T-helper 1 cell treated with Interleukin-12 subunit alpha and Interleukin-12 subunit beta and Interleukin-4 antibody, amounts not matched to agents 30 μg/mL and 1 μg/mL, for 36 hours (primary cell): ENCODE data around the gene PCGF5.
"Not testable (repeated sequence)": the region's sequence is repeated elsewhere in the genome, so short reads cannot be mapped to it uniquely, and the experiment has no call there.

Experiments used
- H3K27ac Mint-ChIP-seq: one replicate; pipeline ENCODE4 v1.8.0; 2021; ENCODE audit warnings: mild to moderate bottlenecking, mixed read lengths
- H3K27me3 Mint-ChIP-seq: one replicate; pipeline ENCODE4 v1.8.0; 2021; ENCODE audit warnings: low read depth, mixed read lengths
- H3K36me3 Mint-ChIP-seq: one replicate; pipeline ENCODE4 v1.8.0; 2021; ENCODE audit warnings: low read depth, mixed read lengths
- H3K4me1 Mint-ChIP-seq: one replicate; pipeline ENCODE4 v1.8.0; 2021; ENCODE audit warnings: low read depth, mixed read lengths
- H3K4me3 Mint-ChIP-seq: one replicate; pipeline ENCODE4 v1.8.0; 2021; ENCODE audit warnings: mild to moderate bottlenecking, moderate library complexity, mixed read lengths
- H3K9me3 Mint-ChIP-seq: one replicate; pipeline ENCODE4 v1.8.0; 2021; ENCODE audit warnings: mixed read lengths

PCGF5 gene

DNA sequence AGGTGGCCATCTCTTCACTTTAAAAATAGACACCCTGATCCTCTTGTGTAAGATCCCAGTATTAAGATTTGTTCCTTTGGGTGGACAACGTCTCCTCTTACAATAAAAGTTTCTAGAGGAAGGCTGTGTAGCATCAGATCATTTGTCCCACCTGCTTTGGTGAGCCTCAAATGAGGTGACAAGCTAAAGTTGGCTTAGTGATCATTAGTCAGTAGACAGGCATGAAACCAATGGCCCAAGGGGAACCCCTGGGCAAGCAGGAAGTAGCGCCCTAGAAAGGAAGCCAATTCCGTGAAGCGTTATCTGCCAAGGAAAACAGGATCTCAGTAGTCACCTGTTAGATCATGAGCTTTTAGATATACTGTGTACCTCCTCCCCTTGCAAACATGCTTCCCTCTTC lies 66.8 kb downstream of the PCGF5 start:
- Mint-ChIP-seq H3K4me1 (no peaks in the 10 kb centered on the region), H3K27me3 (no peaks in the 10 kb centered on the region), H3K36me3 (peaks cover 2% of the 10 kb centered on the region), H3K9me3 (no peaks in the 10 kb centered on the region), H3K4me3 (no peak overlapping the region), H3K27ac (no peak overlapping the region)

DNA sequence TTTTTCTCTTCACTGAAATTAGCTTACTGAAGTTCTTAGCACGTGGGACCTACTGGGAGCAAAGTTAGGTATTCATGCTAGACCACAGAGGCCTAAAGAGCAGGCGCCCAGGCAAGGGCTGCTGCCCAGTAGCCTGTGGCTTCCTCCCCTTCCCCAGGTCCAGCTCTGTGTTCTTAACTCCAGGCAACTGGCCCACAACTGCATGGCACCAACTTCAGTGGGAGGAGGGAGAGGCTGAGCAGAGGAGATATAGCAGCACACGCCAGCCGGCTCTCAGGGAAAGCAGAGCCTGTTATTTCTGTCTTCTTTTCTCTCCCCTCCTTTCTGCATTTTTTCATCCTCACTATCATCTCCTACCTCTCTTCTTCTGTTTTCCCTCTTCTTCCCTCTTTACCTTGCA lies 67.4 kb downstream of the PCGF5 start:
- Mint-ChIP-seq H3K27ac (no peak overlapping the region), H3K27me3 (no peaks in the 10 kb centered on the region), H3K4me3 (no peak overlapping the region), H3K4me1 (no peaks in the 10 kb centered on the region), H3K9me3 (no peaks in the 10 kb centered on the region), H3K36me3 (no peaks in the 10 kb centered on the region)

DNA sequence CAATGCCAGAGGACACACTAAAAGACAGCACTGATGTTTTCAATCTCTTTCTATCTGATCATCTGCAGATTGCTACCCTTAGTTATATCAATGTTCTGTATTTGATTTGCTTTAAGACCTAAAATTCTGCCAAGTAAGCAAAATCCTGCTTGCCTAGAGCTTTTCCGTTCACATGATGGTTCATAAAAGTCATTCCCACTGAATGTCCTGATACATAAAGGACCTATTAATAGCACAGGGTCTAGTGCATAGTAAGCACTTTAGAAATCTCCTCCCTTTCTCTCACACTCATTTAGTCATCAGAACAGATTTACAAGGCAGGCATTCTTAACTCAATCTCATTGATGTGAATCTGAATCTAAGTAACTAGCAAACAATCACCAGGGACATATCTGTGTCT lies 68.8 kb downstream of the PCGF5 start:
- Mint-ChIP-seq H3K27me3 (peaks cover 2% of the 10 kb centered on the region), H3K9me3 (no peaks in the 10 kb centered on the region), H3K4me3 (no peak overlapping the region), H3K36me3 (no peaks in the 10 kb centered on the region), H3K4me1 (no peaks in the 10 kb centered on the region), H3K27ac (no peak overlapping the region)

DNA sequence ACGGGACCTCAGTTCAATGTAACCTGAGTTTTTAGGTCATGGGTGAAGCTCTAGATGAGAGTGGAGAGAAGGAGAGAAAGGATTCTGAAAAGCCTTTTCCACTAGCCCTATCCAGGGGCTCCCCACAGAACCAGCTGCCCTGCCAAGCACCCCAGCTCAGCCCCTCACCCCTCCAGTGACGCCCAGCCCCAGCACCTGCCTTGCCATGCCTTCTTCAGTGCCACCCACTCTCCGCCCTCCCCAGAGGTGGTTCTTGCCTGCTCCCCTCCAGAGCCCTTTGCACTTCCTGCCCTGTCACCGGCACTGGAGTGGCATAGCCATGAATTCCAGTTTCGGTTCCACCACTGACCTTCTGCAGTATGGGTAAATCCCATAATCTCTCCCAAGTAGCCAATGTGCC lies 70.1 kb downstream of the PCGF5 start:
- Mint-ChIP-seq H3K27ac (no peak overlapping the region), H3K9me3 (no peaks in the 10 kb centered on the region), H3K4me1 (no peaks in the 10 kb centered on the region), H3K4me3 (no peak overlapping the region), H3K27me3 (peaks cover 10% of the 10 kb centered on the region), H3K36me3 (no peaks in the 10 kb centered on the region)

DNA sequence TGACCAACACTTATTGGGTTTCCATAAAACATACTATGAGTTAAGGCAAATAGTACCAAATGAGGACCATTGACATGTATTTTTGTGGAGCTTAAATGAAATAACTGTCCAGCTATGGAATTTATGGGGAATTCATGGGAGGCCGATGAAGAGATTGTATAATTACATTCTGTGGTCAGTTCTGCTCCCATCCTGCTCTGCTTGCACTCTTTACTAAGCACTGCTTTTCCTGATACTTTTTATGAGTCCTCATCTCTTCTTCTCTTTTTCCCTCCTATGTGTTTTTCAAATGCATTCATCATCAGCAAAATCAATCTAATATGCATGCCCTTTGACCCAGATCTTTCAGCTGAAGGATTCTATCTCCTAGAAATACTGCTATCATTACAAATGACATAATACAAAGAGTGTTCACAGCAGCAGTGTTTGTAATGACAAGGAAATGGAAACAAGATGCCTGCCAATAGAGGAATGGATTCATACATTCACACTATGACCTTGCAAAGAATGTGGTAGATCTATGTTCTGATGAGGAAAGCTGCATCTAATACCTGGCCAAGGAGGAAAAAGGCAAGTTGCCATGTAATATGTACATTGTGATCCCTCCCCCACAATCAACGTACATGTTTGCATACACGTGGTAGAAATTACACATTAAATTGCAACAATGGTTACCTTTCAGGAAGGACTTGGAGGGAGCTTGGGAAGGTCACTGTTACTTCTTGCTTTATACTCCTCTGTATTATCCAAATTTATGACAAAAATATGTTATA lies 73.9 kb downstream of the PCGF5 start:
- H3K36me3 Mint-ChIP-seq, result no peaks in the 10 kb centered on the region
- no peak overlapping the region for H3K27ac Mint-ChIP-seq
- peaks cover 17% of the 10 kb centered on the region for H3K27me3 Mint-ChIP-seq
- H3K9me3 Mint-ChIP-seq, result no peaks in the 10 kb centered on the region
- peaks cover 9% of the 10 kb centered on the region for H3K4me1 Mint-ChIP-seq
- H3K4me3 Mint-ChIP-seq, result no peak overlapping the region

DNA sequence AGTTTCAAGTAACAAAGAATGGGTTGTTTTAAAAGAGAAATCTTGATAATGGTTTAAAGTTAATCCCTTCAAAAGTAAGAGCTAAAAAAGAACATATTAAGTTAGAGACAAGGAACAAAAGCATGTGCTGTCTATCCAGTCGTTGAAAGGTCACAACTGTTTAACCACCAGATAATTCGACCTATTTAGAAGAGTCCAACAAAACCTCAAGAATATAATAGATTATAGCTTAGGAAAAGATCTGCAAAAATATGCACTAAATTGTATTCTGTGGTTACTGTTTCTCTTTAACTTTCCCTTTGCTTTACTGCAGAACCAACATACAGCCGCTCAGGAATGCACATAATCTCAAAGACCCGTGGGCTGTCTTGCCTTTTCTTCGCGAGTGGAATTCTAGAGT lies 74.9 kb downstream of the PCGF5 start:
- Mint-ChIP-seq H3K27me3 (peaks cover 17% of the 10 kb centered on the region), H3K4me3 (no peak overlapping the region), H3K4me1 (peaks cover 9% of the 10 kb centered on the region), H3K9me3 (no peaks in the 10 kb centered on the region), H3K36me3 (no peaks in the 10 kb centered on the region), H3K27ac (no peak overlapping the region)

DNA sequence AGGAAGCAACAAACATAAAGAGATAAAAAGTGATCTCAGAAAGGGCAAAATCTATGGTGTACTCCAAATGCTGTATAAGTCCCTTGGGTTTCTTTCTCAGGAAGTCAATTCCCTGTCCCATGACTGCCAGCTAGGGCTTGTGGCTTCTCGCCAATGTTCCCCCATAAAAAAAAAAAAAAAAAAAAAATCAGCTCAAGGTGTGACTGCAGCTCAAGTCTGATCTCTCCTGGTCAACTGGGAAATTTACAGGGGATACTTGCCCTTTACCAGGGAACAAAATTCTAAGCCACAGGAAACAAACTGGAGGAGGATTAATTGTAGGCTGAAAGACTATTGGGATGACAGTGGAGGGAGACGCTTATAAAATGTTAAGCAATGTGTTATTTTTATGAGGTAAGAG lies 76.0 kb downstream of the PCGF5 start:
- Mint-ChIP-seq H3K9me3 (no peaks in the 10 kb centered on the region), H3K4me3 (no peak overlapping the region), H3K4me1 (peaks cover 9% of the 10 kb centered on the region), H3K36me3 (no peaks in the 10 kb centered on the region), H3K27ac (no peak overlapping the region), H3K27me3 (peaks cover 17% of the 10 kb centered on the region)

DNA sequence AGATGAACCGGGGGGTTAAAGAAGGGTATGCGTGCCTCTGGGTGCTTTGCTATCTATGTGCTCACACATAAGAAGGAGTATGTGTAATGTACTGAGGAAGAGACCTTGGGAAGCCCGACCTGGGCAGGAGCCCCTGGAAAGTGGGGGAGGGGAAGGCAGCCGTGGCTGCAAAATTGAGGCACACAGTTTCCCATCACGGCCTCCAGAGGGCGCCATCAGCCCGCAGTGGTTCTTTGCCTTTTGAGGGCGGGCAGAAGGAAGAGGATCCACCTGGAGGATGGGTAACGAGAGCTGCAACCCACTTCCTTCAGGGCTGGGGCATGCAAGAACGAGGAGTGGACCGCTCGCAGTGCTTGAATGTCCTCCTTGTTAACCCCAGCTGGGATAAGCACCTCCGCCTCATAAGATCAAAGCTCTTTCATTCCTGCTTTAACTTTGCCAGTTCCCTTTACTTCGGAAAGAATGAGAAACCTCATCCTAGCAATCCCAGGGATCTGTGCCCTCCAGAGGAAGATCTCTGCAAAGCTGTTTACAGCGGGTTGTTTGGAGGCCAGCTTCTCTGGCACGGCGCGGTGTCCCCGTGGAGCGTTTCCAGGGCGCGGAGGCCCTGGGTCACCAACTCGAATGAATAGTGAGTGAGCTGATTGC lies 77.9 kb downstream of the PCGF5 start:
- Mint-ChIP-seq H3K27ac (no peak overlapping the region), H3K4me3 (peak overlapping the region; percentile 57), H3K36me3 (no peaks in the 10 kb centered on the region), H3K27me3 (peaks cover 17% of the 10 kb centered on the region), H3K4me1 (peaks cover 9% of the 10 kb centered on the region), H3K9me3 (no peaks in the 10 kb centered on the region)

DNA sequence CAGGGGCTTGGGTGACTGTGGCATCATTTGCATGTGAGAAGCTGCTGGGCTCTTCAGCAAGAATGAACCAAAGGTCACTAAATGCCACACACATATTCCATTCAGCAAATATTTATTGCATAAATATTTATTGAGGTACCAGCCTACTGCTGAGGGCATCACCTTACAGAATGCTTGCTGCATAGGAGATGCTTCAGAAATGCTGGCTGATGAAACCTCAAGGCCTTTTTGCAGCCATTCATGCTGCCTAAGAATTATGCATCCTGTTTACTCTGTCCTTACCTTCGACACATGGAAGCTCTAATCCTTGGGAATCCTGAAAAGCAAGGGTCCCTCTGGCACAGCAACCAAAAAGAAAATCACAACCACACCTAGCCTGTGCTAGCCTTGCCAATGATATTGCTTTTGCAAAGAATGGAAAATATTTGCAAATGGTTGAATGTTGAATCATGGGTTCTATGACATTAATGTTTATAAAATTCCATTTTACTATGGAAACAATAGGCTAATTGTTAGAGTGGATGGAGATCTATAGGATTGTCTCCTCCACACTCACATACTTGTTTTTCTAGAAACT lies 79.6 kb downstream of the PCGF5 start:
- Mint-ChIP-seq H3K4me1 (peaks cover 9% of the 10 kb centered on the region), H3K4me3 (no peak overlapping the region), H3K27ac (no peak overlapping the region), H3K27me3 (peaks cover 10% of the 10 kb centered on the region), H3K9me3 (no peaks in the 10 kb centered on the region), H3K36me3 (no peaks in the 10 kb centered on the region)

DNA sequence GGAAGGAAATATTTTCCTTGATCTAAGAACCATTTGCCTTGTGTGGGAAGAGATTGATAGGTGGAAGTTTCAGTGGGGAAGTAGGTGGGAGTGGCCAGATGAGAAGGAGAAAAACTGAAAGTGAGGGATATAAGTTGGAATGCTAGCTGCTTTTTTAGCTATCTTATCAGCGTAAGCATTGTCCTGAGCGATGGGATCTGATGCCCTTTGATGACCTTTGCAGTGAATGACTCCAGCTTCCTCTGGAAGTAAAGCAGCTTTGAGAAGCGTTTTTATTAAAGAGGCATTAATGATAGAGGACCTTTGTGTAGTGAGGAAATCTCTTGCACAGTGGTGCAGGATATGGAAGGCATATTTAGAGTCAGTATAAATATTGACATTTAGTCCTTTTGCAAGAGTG lies 82.5 kb downstream of the PCGF5 start:
- H3K36me3 Mint-ChIP-seq, H3K27me3 Mint-ChIP-seq, H3K27ac Mint-ChIP-seq: not testable (repeated sequence)

DNA sequence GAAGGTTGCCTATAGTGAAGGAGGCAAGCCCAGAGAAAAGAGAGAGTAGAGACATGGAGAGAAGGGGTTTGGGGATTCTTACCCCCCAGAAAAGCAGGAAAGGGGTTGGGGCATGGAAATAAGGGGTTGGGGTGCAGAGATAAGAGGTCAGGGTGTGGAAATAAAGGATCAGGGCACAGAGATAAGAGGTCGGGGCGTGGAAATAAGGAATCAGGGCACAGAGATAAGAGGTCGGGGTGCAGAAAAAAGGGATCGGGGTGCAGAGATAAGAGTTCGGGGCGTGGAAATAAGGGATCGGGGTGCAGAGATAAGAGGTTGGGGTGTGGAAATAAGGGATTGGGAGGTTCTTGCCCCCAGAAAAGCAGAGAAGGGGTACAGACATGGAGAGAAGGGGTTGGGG lies 85.5 kb downstream of the PCGF5 start:
- H3K4me3 Mint-ChIP-seq, H3K36me3 Mint-ChIP-seq, H3K27me3 Mint-ChIP-seq, H3K4me1 Mint-ChIP-seq, H3K27ac Mint-ChIP-seq, H3K9me3 Mint-ChIP-seq: not testable (repeated sequence)

More for the DNA sequence above, 82.5 kb downstream of the PCGF5 start:
- H3K4me1 Mint-ChIP-seq, H3K9me3 Mint-ChIP-seq, H3K4me3 Mint-ChIP-seq: not testable (repeated sequence)

DNA sequence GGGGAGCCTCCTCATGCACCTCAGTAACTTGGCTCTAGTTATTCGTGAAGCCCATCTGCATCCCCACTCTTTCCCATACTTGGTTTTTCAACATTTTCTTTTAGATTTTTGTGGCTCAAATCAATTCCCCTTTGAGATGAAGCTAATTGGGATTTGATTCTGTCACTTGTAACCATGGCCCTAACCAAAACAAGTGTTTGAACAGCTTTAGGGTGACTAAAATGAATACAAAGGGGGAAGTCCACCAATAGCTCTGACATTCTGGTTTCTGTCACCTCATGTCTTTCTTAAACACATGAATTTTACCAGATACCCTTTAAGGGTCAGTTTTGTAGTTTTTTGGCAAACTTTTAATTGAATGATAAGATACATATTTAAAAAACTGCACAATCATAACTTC lies 87.0 kb downstream of the PCGF5 start:
- no peaks in the 10 kb centered on the region for H3K9me3 Mint-ChIP-seq

DNA sequence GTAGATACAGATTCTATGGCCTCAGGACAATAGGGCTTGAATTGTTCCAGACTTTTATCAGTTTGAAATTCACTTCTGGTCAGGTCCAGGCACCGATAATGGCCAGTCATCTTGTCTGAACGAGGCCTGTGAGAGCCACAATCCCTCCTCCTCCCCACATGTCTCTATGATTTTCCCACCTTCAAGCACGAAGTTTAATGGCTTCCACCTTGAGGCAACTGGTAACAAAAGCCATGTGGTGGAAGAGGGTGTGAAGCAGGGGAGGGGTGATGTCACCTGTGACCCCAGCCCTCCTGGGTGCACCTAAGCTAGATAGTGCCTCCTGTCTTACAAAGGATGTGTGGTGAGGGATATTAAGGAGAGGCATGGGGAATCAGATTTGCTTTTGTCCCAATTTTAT lies 89.2 kb downstream of the PCGF5 start:
- Mint-ChIP-seq H3K9me3 (no peaks in the 10 kb centered on the region), H3K4me1 (peaks cover 5% of the 10 kb centered on the region), H3K27me3 (peaks cover 6% of the 10 kb centered on the region), H3K27ac (no peak overlapping the region), H3K4me3 (no peak overlapping the region), H3K36me3 (no peaks in the 10 kb centered on the region)

More for the DNA sequence above, 87.0 kb downstream of the PCGF5 start:
- Mint-ChIP-seq H3K4me3 (no peak overlapping the region), H3K27ac (no peak overlapping the region), H3K4me1 (no peaks in the 10 kb centered on the region), H3K36me3 (no peaks in the 10 kb centered on the region), H3K27me3 (peaks cover 6% of the 10 kb centered on the region)

DNA sequence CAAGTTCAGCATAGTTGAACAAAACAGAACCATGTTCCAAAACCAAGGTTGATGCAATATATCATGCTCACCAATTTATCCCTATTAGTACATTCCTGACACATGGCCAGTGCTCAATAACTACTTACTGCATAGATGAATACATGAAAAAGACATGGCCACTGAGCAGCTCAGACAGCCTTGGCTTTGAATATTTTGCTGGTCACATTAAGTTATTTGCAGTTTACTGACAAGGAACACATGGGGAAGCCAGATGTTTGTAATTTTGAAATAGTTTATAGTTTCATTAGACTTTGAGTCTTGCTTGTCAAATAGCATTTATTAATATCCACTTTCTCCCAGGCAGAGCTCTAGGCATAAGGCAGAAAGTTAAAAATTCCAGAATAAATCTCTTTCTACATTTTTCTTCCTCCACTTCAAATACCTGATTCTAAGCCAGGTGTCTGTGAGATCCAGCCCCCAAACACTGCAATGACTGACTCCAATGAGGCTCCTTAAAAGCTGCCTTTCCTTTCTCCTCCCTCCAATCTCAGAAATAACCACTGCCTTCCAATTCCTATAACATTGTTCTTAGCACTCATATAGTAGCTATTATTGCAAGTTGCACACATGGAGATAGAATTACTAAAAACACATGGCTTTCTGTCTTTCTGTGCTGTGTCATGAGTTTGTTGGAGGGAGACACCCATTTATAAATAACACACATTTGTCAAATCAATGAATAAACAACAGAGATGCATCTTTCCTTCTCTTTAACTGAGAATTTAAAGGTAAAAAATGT lies 91.3 kb downstream of the PCGF5 start:
- H3K36me3 Mint-ChIP-seq, result no peaks in the 10 kb centered on the region
- no peak overlapping the region for H3K4me3 Mint-ChIP-seq
- no peaks in the 10 kb centered on the region for H3K9me3 Mint-ChIP-seq
- H3K27me3 Mint-ChIP-seq, result peaks cover 6% of the 10 kb centered on the region
- H3K4me1 Mint-ChIP-seq, result peaks cover 5% of the 10 kb centered on the region
- no peak overlapping the region for H3K27ac Mint-ChIP-seq

DNA sequence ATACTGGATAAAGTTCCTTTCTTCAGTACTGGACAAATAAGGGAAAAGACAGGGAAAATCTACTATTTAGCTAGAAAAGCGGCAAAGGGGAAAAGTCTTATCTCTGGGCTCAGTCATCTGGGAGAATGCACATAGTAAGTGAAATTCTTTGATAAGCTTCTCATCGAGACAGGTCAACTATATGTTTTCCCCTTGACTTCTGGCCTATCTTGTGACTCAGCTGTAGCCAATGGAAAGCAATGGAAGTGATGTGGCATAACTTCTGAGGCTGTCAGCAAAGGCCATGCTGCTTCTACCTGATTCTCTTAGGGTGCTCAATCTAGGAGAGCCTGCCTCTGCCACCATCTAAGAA lies 91.9 kb downstream of the PCGF5 start:
- Mint-ChIP-seq H3K4me1 (peaks cover 5% of the 10 kb centered on the region), H3K4me3 (no peak overlapping the region), H3K9me3 (no peaks in the 10 kb centered on the region), H3K36me3 (no peaks in the 10 kb centered on the region), H3K27me3 (peaks cover 6% of the 10 kb centered on the region), H3K27ac (no peak overlapping the region)
